ENCODE results near the gene TRIM28.

DNA sequence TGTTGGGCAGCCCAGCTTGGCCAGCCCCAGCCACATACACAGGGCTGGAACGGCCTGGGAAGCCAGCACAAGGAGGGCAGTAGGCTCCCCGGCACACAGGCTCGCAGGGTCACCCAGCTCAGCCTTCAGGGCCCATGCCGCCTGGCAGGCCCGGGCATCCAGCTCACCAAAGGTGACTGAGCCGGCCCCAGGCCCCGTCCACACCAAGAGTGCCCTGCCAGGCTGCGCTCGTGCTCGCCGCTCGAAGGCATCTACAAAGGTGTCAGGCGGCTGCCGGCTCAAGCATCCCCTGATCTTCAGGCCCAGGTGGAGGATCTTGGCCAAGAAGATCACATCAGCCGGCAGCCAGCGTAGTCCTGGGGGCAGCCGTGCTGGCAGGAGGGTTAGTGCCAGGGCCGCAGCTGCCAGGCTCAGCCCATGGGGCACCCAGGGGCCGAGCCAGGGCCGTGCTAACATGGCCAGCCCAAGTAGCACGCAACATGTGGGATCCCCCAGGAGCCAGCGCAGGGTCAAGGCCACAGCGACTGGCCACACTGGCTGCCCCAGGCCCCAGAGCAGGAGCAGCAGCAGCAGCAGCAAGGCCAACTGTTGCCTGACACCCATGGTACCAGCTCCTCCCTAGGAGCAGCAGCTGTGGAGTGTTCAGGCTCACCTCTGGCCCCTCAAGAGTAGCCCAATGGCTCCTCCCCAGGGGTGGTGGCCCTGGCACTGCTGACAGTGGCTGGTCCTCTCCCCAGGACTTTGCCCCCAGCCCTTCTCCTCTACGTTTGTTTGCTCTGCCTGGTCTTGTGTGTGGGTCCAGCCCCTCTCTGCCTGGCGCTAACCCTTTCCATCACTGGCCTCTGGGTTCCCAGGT lies 32.3 kb upstream of the TRIM28 start, which contains the start of gene SLC27A5:
- no peak for TF ChIP-seq EP300 (IDR thresholded peaks at IDR 0.05)
- no peak for TF ChIP-seq POLR2A (IDR thresholded peaks at IDR 0.05)

All from stomach (tissue), 4 donors.